Posterior vena cava (tissue), 2 donors: ENCODE data around the gene S100A4. TPM values are rescaled to one million over a fixed set of nuclear protein-coding genes. Genes with fewer than 3 reads are reported as not detected.

Experiments
- DNase-seq: peaks from one replicate; pipeline ENCODE4 v3.0.0-alpha.2; 2020; ENCODE audit warnings: low spot score
- intact Hi-C, 2 donors: fragments of 100-400 bp; cut with DNase I; formaldehyde crosslinking; loops; one replicate each; pipeline versions ENCODE4 v1.14.1 to v1.14.2; 2022 to 2023
- total RNA-seq, 2 donors: library from RNA; stranded (reverse); fragmentation: NEBNext Ultra II Directional; extraction: Animal tissue kit (Norgen Biotek cat#: 25700); gene quantifications; one replicate each; pipeline ENCODE4 v1.2.1, GENCODE V29; 2021
- donor health status: DM: yes; HTN: yes; CAD: no.
- donor health status: DM: yes; HTN: yes; CAD: no.

S100A4 gene
- total RNA-seq, 2 donors from 2014 or later = 286 to 472 TPM

- intact Hi-C loops = loop anchor here (2.0 to 10.0 kb wide), 3 partner anchors 37 to 59 kb away; no protein-coding TSS in a partner anchor
- no peak for DNase-seq
These were observed 23.9 kb upstream of the S100A4 start for GRCh38 chr1:153569465-153569864.

GRCh38 chr1:153568367-153569099 is 22.9 kb upstream of the S100A4 start:
- DNase-seq = peak; percentile 96
- intact Hi-C loops = loop anchor here (2.0 to 10.0 kb wide), 3 partner anchors 36 to 58 kb away; no protein-coding TSS in a partner anchor

GRCh38 chr1:153567621-153568366 is 22.2 kb upstream of the S100A4 start:
- DNase-seq = peak; percentile 38
- intact Hi-C loops = loop anchor here (2.0 to 10.0 kb wide), 3 partner anchors 35 to 57 kb away; no protein-coding TSS in a partner anchor

- intact Hi-C loops = loop anchor here (5.0 to 10.0 kb wide), 2 partner anchors 34 to 52 kb away; no protein-coding TSS in a partner anchor
- peak; percentile 98 for DNase-seq
These were observed 21.1 kb upstream of the S100A4 start for GRCh38 chr1:153566414-153567371.

GRCh38 chr1:153565529-153566374 is 20.1 kb upstream of the S100A4 start, which contains the start of gene S100A2:
TSS of gene S100A2 (minus strand) at chr1:153565844. CDS start at chr1:153563877, 1,967 bp downstream.
- DNase-seq = peak; percentile 89
- intact Hi-C loops = loop anchor here (5.0 to 10.0 kb wide), 2 partner anchors 33 to 51 kb away; no protein-coding TSS in a partner anchor

DNA sequence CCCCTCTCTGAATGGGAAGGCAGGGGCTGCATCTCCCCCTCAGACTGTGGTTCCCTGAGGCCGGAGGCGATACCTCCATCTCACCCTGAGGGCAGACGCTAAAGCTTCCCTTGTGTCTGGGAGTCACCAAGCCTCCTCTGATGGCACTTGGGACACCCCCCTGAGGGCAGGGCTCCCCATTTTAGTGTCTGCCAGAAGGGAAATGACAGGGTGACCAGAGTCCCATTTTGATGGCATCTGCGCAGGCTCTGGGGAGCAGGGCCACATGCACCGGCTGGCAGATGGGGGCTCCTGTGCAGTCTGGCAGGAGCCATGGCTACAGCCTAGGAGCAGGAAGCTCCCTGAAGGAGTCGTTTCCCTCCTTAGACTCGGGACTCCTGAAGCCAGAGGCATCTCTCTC is 18.4 kb upstream of the S100A4 start:
- intact Hi-C loops = loop anchor here in 1 of 2 donors (10.0 kb wide), 1 partner anchor 49 kb away; no protein-coding TSS in a partner anchor
- peak; percentile 52 for DNase-seq

DNA sequence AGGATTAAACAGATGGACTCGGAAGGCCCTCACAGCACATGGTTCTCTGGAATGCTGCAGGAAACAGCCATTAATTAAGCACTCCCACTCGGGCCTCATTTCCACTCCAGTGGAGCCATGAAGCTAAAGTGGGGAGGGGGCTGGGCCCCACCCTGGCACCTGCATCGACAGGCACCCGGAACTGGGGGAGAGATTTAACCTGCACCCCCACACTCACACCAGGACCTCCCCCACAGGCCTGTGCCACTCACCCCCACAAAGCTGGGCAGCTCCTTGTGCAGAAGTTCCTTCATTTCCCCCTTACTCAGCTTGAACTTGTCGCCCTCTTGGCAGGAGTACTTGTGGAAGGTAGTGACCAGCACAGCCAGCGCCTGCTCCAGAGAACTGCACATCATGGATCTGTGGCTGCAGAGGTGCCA is 17.9 kb upstream of the S100A4 start:
- intact Hi-C loops = loop anchor here in 1 of 2 donors (10.0 kb wide), 1 partner anchor 49 kb away; no protein-coding TSS in a partner anchor
- DNase-seq = peak; percentile 47

DNA sequence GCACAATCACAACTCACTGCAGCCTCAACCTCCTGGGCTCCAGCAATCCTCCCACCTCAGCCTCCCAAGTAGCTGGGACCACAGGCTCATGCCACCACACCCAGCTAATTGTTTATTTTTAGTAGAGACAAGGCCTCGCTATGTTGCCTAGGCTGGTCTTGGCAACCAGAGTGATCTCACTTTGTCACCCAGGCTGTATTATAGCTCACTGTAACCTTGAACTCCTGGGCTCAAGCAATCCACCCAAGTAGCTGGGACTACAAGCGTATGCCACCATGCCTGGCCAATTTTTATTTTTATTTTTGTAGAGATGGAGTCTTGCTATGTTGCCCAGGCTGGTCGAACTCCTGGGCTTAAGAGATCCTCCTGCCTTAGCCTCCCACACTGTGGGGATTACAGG is 16.4 kb upstream of the S100A4 start:
- DNase-seq = peak; percentile 3
- intact Hi-C loops = loop anchor here in 1 of 2 donors (10.0 kb wide), 1 partner anchor 47 kb away; no protein-coding TSS in a partner anchor

DNA sequence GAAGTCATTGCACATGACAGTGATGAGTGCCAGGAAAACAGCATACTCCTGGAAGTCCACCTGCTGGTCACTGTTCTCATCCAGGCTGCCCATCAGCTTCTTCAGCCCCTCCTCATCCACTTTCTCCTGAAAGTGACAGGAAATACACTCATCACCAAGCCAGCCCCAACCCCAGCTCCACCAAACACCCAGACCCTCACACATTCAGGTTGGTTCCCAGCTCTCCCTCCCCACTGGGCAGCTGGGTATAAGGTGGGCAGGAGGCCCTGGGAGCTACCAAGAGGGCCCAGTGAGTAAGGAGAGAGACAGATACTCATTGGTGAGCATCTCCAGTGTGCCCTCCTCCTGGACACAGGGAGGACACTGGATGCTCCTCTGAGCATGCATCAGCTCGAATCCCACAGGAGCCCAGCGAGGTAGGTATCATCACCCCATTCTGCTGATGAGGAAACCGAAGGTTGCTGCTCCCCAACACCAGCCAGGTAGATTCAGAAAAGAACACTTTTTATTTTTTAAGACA is 15.9 kb upstream of the S100A4 start:
- intact Hi-C loops = loop anchor here in 1 of 2 donors (10.0 kb wide), 1 partner anchor 47 kb away; no protein-coding TSS in a partner anchor
- DNase-seq = peak; percentile 19

- intact Hi-C loops = loop anchor here in 1 of 2 donors (10.0 kb wide), 1 partner anchor 46 kb away; no protein-coding TSS in a partner anchor
- peak; percentile 25 for DNase-seq
These were observed 15.3 kb upstream of the S100A4 start for GRCh38 chr1:153560771-153561465.

GRCh38 chr1:153560241-153560640 is 14.6 kb upstream of the S100A4 start:
- intact Hi-C loops = loop anchor here in 1 of 2 donors (10.0 kb wide), 1 partner anchor 45 kb away; no protein-coding TSS in a partner anchor
- DNase-seq = no peak

DNA sequence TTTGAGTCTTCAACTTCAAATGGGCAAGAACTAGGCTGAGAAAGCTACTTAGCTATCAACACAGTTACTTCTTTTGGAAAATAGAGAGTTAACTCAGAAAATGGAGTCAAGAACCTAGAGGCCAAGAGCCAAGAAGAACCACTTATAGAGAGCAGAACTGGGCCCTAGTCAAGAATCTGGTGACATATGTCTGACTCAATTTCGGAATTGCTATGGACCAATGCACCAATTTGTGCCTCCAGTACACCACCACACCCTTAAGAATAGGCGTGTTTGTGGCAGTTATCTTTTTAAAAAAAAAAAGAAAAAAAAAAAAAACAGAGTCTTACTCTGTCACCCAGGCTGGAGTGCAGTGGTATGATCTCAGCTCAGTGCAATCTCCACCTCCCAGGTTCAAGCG is 12.3 kb upstream of the S100A4 start:
- intact Hi-C loops = no loop called here
- DNase-seq = no peak

GRCh38 chr1:153556348-153556747 is 10.7 kb upstream of the S100A4 start:
- intact Hi-C loops = no loop called here
- DNase-seq = no peak

GRCh38 chr1:153553830-153554541 is 8.4 kb upstream of the S100A4 start:
- peak; percentile 75 for DNase-seq
- intact Hi-C loops = no loop called here

DNA sequence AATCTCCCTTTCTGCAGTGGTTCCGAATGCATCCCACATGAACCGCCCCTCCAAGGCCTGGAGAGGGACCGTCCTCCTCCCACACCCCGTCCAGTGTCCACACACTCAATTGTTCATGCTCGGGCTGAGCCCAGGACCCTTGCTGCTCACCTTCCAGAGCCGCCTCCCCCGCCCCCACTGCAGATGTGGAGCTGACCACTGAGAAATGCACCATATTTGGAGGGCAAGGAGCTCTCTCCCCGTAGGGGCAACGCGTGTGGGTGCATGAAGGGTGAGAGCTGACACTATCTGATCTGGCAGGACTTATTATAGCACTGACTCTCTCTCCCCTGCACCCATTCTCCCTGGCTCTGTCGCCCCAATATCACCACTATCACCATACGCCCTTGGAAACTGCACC is 7.5 kb upstream of the S100A4 start:
- peak; percentile 78 for DNase-seq
- intact Hi-C loops = no loop called here

DNA sequence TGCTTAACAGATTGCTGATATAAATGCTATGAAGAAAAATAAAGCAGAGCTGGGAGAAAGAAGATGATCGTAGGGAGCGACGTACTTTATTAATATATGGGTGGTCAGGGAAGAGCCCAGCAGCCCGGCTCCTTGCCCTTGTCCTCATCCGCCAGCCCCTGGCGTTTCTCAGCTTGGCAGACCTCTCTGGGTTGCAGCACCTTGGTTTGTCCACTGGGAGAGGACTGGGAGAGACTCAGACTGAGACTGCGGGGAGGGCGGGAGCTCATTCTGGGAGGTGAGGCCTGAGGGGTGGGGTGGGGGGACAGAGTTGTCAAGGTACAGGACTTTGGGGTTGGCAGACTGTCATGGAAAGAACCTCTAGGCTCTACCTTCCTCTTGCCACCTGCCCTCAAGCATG is 6.7 kb upstream of the S100A4 start:
- intact Hi-C loops = no loop called here
- peak; percentile 34 for DNase-seq
